Diencephalon (tissue), 1 donor: Measurements from ENCODE around the gene HEATR1. TPM values are rescaled to one million over a fixed set of nuclear protein-coding genes. Genes with fewer than 3 reads are reported as not detected.

ENCODE experiments used
- total RNA-seq: library from RNA; depleted of rRNA; stranded (reverse); fragments of >200 nt; gene quantifications from one replicate; pipeline ENCODE4 v1.2.3, GENCODE V29; 2014

Gene HEATR1
- total RNA-seq: 31.6 TPM

DNA sequence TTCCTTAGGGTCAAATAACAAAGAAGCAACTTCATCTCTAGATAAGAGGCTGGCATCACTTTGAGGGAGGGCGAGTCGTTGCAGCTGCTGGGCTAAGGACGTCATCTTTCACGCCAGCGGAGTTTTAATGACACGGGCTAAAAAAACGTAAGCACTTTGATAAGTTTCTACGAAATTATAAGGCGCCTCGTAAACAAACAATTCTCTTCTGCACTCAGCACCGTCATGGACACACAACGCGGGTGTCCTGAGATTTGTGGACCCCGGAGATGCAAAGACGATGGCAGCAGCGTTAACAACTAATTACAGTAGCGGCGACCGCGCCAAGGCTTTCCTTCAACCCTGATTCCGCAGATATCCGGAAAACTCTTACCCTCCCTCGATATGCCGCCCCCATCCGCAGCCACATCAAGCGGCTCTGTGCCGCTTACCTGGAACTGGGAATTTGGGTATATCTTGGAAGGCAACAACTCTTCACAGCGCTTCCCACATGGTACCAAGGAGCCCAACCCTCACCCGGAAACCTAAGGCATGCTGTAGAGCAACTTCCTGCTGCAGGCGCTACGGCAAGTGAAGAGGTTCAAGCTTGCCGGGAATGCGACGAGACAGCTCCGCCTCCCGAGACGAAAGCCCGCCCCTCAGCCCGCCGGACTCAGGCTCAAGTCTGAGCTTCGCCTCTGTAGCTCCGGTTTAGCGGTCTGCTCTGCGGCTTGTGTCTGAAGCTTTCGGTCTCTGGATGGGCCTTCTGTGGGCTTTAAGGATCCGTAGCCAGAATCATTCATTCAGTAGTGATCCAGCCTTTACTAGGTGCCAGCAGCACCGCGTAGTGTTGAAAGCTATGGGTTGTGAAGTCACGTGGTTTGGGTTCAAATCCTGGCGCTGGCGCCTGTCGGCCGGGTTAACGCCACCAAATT lies at the start of gene HEATR1:
TSS of gene HEATR1 (minus strand) at position 526 of the 914 bp plus-strand sequence. CDS start at position 105, 421 bp downstream.

DNA sequence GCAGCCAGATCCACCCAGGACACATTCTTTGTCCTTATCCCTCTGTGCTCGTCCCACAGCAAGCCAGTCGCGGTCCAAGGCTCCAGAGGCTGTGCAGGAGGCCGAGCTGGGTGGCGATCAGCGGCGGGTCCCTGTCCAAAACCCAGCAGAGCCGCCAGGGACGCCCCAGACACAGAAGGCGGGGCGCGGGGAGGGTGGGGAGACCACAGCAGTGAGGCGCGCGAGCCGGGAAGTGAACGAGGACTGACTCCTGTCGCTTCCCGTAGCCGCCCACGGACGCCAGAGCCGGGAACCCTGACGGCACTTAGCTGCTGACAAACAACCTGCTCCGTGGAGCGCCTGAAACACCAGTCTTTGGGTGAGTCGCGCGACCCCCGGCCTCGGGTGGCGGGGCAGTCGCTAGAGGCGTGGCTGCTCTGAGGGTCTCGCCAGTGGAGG lies 80.6 kb downstream of the HEATR1 start, which contains the start of gene LGALS8:
TSS of gene LGALS8 (plus strand) at position 279 of the 438 bp plus-strand sequence. CDS start 2,089 bp downstream, outside the sequence.

Other genes starting within 250 kb of the HEATR1 start
- gene EDARADD, start 210.2 kb downstream of the HEATR1 start, total RNA-seq: 1.8 TPM
- gene LGALS8, start 80.5 kb downstream of the HEATR1 start, total RNA-seq: 65.5 TPM
- gene ACTN2, start 82.0 kb upstream of the HEATR1 start, total RNA-seq: 9.7 TPM
- gene MTR, start 190.8 kb upstream of the HEATR1 start, total RNA-seq: 22.6 TPM